ENCODE data around the gene ANO3. TPM values are rescaled to one million over a fixed set of nuclear protein-coding genes. Genes with fewer than 3 reads are reported as not detected.

The ANO3 gene
- total and polyA plus RNA-seq, 2 donors (not counting 1 experiment from before 2014, with no cell fraction given): not detected

- TF ChIP-seq CTCF (IDR thresholded peaks at IDR 0.05) (no peak), EZH2 (IDR thresholded peaks at IDR 0.05; ENCODE audit: borderline replicate concordance, insufficient read depth, low read depth, low read length, poor library complexity, severe bottlenecking) (no peak)
- H2AFZ ChIP-seq (ENCODE audit: insufficient read depth, low read depth, low read length, poor library complexity, severe bottlenecking): no peak overlapping the region
- H3K4me3 Mint-ChIP-seq: no peak overlapping the region
- H3K4me2 ChIP-seq (replicated peaks; ENCODE audit: low read depth, low read length, poor library complexity, severe bottlenecking): no peak overlapping the region
- no CpG with 5 or more reads among the region's 3 CpGs for WGBS (ENCODE audit: insufficient coverage)
- no peak for ATAC-seq (ENCODE audit: low read depth)
- H3K27ac Mint-ChIP-seq: no peak overlapping the region
- CTCF ChIA-PET: no interaction called here
- no peak overlapping the region for H3K4me3 ChIP-seq (ENCODE audit: control extremely low read depth in 1 of 5, extremely low read depth in 1 of 5, insufficient read depth in 1 of 5, low read depth in 2 of 5, low read length in 4 of 5)
- no peaks in the 10 kb centered on the region for H3K79me2 ChIP-seq (ENCODE audit: control insufficient read depth, insufficient read depth, low read length)
- no peaks in the 10 kb centered on the region for H3K4me1 Mint-ChIP-seq
- intact Hi-C loops (cut with micrococcal nuclease): no loop called here
- DNase-seq: no peak
- H3K4me1 ChIP-seq (ENCODE audit: control insufficient read depth in 2 of 2, insufficient read depth in 2 of 2, low read length in 2 of 2): no peaks in the 10 kb centered on the region
- no peaks in the 10 kb centered on the region for H3K9me3 ChIP-seq (ENCODE audit: control extremely low read depth in 1 of 3, control insufficient read depth in 2 of 3, insufficient read depth in 1 of 3, low read length in 2 of 3)
- POLR2A ChIA-PET: no interaction called here
- H3K27me3 ChIP-seq (replicated peaks in 1 of 4; ENCODE audit: control extremely low read depth in 1 of 4, control insufficient read depth in 3 of 4, insufficient read depth in 4 of 4, low read length in 3 of 4): no peaks in the 10 kb centered on the region
- H3K27ac ChIP-seq (ENCODE audit: low read length in 2 of 2): no peak overlapping the region
- no peak overlapping the region for H3K9ac ChIP-seq (ENCODE audit: low read length)
- H4K20me1 ChIP-seq (ENCODE audit: control insufficient read depth, insufficient read depth, low read length, poor library complexity, severe bottlenecking): no peaks in the 10 kb centered on the region
- no peaks in the 10 kb centered on the region for H3K36me3 ChIP-seq (replicated peaks in 1 of 2; ENCODE audit: control extremely low read depth in 1 of 2, control insufficient read depth in 1 of 2, extremely low read depth in 1 of 2, insufficient read depth in 2 of 2, low read length in 1 of 2)
- H3K27me3 Mint-ChIP-seq: no peaks in the 10 kb centered on the region
- H3K9me3 Mint-ChIP-seq (ENCODE audit: insufficient read depth): no peaks in the 10 kb centered on the region
These were observed 249.0 kb downstream of the ANO3 start for GRCh38 chr11:26580929-26581328.

GRCh38 chr11:26583550-26583949 is 251.6 kb downstream of the ANO3 start:
- H3K9me3 Mint-ChIP-seq (ENCODE audit: insufficient read depth): no peaks in the 10 kb centered on the region
- ChIA-PET POLR2A (no interaction called here), CTCF (no interaction called here)
- H3K27me3 ChIP-seq (replicated peaks in 1 of 4; ENCODE audit: control extremely low read depth in 1 of 4, control insufficient read depth in 3 of 4, insufficient read depth in 4 of 4, low read length in 3 of 4): no peaks in the 10 kb centered on the region
- no peaks in the 10 kb centered on the region for H3K36me3 ChIP-seq (replicated peaks in 1 of 2; ENCODE audit: control extremely low read depth in 1 of 2, control insufficient read depth in 1 of 2, extremely low read depth in 1 of 2, insufficient read depth in 2 of 2, low read length in 1 of 2)
- no peak overlapping the region for H2AFZ ChIP-seq (ENCODE audit: insufficient read depth, low read depth, low read length, poor library complexity, severe bottlenecking)
- 57% methylated on average over 2 of the region's 3 CpGs for WGBS (ENCODE audit: insufficient coverage)
- TF ChIP-seq EZH2 (IDR thresholded peaks at IDR 0.05; ENCODE audit: borderline replicate concordance, insufficient read depth, low read depth, low read length, poor library complexity, severe bottlenecking) (no peak), CTCF (IDR thresholded peaks at IDR 0.05) (no peak)
- H4K20me1 ChIP-seq (ENCODE audit: control insufficient read depth, insufficient read depth, low read length, poor library complexity, severe bottlenecking): no peaks in the 10 kb centered on the region
- H3K4me1 Mint-ChIP-seq: no peaks in the 10 kb centered on the region
- H3K4me1 ChIP-seq (ENCODE audit: control insufficient read depth in 2 of 2, insufficient read depth in 2 of 2, low read length in 2 of 2): no peaks in the 10 kb centered on the region
- H3K4me3 ChIP-seq (ENCODE audit: control extremely low read depth in 1 of 5, extremely low read depth in 1 of 5, insufficient read depth in 1 of 5, low read depth in 2 of 5, low read length in 4 of 5): no peak overlapping the region
- no peaks in the 10 kb centered on the region for H3K27me3 Mint-ChIP-seq
- no peaks in the 10 kb centered on the region for H3K9me3 ChIP-seq (ENCODE audit: control extremely low read depth in 1 of 3, control insufficient read depth in 2 of 3, insufficient read depth in 1 of 3, low read length in 2 of 3)
- H3K27ac Mint-ChIP-seq: no peak overlapping the region
- intact Hi-C loops (cut with micrococcal nuclease): no loop called here
- no peak for ATAC-seq (ENCODE audit: low read depth)
- no peak overlapping the region for H3K9ac ChIP-seq (ENCODE audit: low read length)
- H3K4me3 Mint-ChIP-seq: no peak overlapping the region
- no peak for DNase-seq
- no peak overlapping the region for H3K4me2 ChIP-seq (replicated peaks; ENCODE audit: low read depth, low read length, poor library complexity, severe bottlenecking)
- H3K27ac ChIP-seq (ENCODE audit: low read length in 2 of 2): no peak overlapping the region
- H3K79me2 ChIP-seq (ENCODE audit: control insufficient read depth, insufficient read depth, low read length): no peaks in the 10 kb centered on the region
